ENCODE data around the gene FSD2.
"Not testable (repeated sequence)": the region's sequence is repeated elsewhere in the genome, so short reads cannot be mapped to it uniquely, and the experiment has no call there.

FSD2 gene

GRCh38 chr15:82739086-82739485 lies 66.8 kb downstream of the FSD2 start:
- no peak for DNase-seq (ENCODE audit: low read depth)

- peak; percentile 6 for DNase-seq (ENCODE audit: low read depth)
Measured at GRCh38 chr15:82737975-82738374, 67.9 kb downstream of the FSD2 start.

- DNase-seq (ENCODE audit: low read depth) = no peak
Measured at GRCh38 chr15:82731527-82731926, 74.3 kb downstream of the FSD2 start.

- no peak for DNase-seq (ENCODE audit: low read depth)
Measured at GRCh38 chr15:82730022-82730530, 75.8 kb downstream of the FSD2 start.

GRCh38 chr15:82726816-82727215 lies 79.1 kb downstream of the FSD2 start:
- no peak for DNase-seq (ENCODE audit: low read depth)

GRCh38 chr15:82715003-82715402 lies 90.9 kb downstream of the FSD2 start:
- no peak for DNase-seq (ENCODE audit: low read depth)

- no peak for DNase-seq (ENCODE audit: low read depth)
Measured at GRCh38 chr15:82714016-82714415, 91.9 kb downstream of the FSD2 start.

- DNase-seq (ENCODE audit: low read depth) = no peak
Measured at GRCh38 chr15:82712036-82712435, 93.8 kb downstream of the FSD2 start.

GRCh38 chr15:82710926-82711490 lies 94.9 kb downstream of the FSD2 start:
- no peak for DNase-seq (ENCODE audit: low read depth)

GRCh38 chr15:82710208-82710555 lies 95.7 kb downstream of the FSD2 start:
- DNase-seq (ENCODE audit: low read depth) = no peak

GRCh38 chr15:82709421-82710207 lies 96.3 kb downstream of the FSD2 start, which contains the start of gene AP3B2:
Gene AP3B2 (minus strand): TSS chr15:82709875. CDS start chr15:82709706, 169 bp downstream.
- DNase-seq (ENCODE audit: low read depth) = peak; percentile 68

- no peak for DNase-seq (ENCODE audit: low read depth)
Measured at GRCh38 chr15:82709081-82709420, 96.8 kb downstream of the FSD2 start.

GRCh38 chr15:82705856-82706255 lies 100.0 kb downstream of the FSD2 start:
- DNase-seq (ENCODE audit: low read depth) = not testable (repeated sequence)

Measured in EH (cell line).